Dermis microvascular lymphatic vessel endothelial cell (primary cell): ENCODE measurements around the gene OR5K1. TPM values are rescaled to one million over a fixed set of nuclear protein-coding genes. Genes with fewer than 3 reads are reported as not detected.

Experiments used
- DNase-seq, 2 donors: peaks; one replicate each; pipeline versions ENCODE4 v3.0.0 to v3.0.0-alpha.2; 2010; ENCODE audit warnings: low read depth in 2 of 2
- total RNA-seq: library from RNA; depleted of rRNA; stranded (reverse); fragments of >200 nt; gene quantifications from 2 replicates; pipeline ENCODE4 v1.2.1, GENCODE V29; 2014

OR5K1 gene
- total RNA-seq, 1 donor from 2014 or later: not detected

- no peak for DNase-seq
Observed at GRCh38 chr3:98514948-98515347, 51.9 kb downstream of the OR5K1 start.

- no peak for DNase-seq
Observed at GRCh38 chr3:98518816-98519215, 55.8 kb downstream of the OR5K1 start.

GRCh38 chr3:98519351-98519750 lies 56.4 kb downstream of the OR5K1 start:
- DNase-seq: no peak

GRCh38 chr3:98521897-98522543 lies 59.0 kb downstream of the OR5K1 start:
- peak; percentile 11 to 68 for DNase-seq

Other genes with a start within 250 kb of the OR5K1 start
- gene OR5H6, start 199.0 kb upstream of the OR5K1 start, total RNA-seq: not detected in 2 replicates
- gene OR5H2, start 180.7 kb upstream of the OR5K1 start, total RNA-seq: not detected in 2 replicates
- not detected in 2 replicates for gene OR5K4, start 109.3 kb upstream of the OR5K1 start, total RNA-seq
- not detected in 2 replicates for gene OR5K3, start 72.5 kb upstream of the OR5K1 start, total RNA-seq
- not detected in 2 replicates for gene OR5K2, start 34.5 kb downstream of the OR5K1 start, total RNA-seq
- 80.2 and 125 TPM in 2 replicates for gene CLDND1, start 59.7 kb downstream of the OR5K1 start, total RNA-seq
- gene GPR15, start 68.8 kb downstream of the OR5K1 start, total RNA-seq: not detected in 2 replicates
- 16.6 and 23.1 TPM in 2 replicates for gene CPOX, start 130.4 kb downstream of the OR5K1 start, total RNA-seq